Mesenchymal stem cell (in vitro differentiated cells and primary cell): ENCODE measurements around the gene MEG3.

Experiments
- DNase-seq: peaks from one replicate; pipeline ENCODE4 v3.0.0-alpha.2; 2013
- H2AFZ ChIP-seq: one replicate; pipeline ENCODE4 v1.6.1; 2013; ENCODE audit warnings: low read depth, mild to moderate bottlenecking, control low read depth, inconsistent platforms, low read length, moderate library complexity
- H2AK5ac ChIP-seq: 2 replicates; pipeline ENCODE4 v1.6.1; 2013; ENCODE audit warnings: low read length, moderate library complexity, mild to moderate bottlenecking, inconsistent platforms; ENCODE audit not compliant: severe bottlenecking
- H2BK120ac ChIP-seq: one replicate; pipeline ENCODE4 v1.6.1; 2013; ENCODE audit warnings: low read depth, mild to moderate bottlenecking, inconsistent platforms, low read length, moderate library complexity
- H2BK12ac ChIP-seq, 2 experiments: one replicate each; pipeline ENCODE4 v1.6.1; 2013; ENCODE audit warnings: inconsistent platforms in 2 of 2, low read length in 2 of 2, mild to moderate bottlenecking in 2 of 2, moderate library complexity in 2 of 2, control low read depth in 1 of 2
- H2BK15ac ChIP-seq: one replicate; pipeline ENCODE4 v1.6.1; 2013; ENCODE audit warnings: mild to moderate bottlenecking, low read depth, inconsistent platforms; ENCODE audit not compliant: poor library complexity, severe bottlenecking
- H2BK5ac ChIP-seq: 2 replicates; pipeline ENCODE4 v1.6.1; 2013; ENCODE audit warnings: low read depth, mild to moderate bottlenecking, low read length, control low read depth, inconsistent platforms; ENCODE audit not compliant: poor library complexity, severe bottlenecking
- H3K14ac ChIP-seq, 2 experiments: one replicate each; pipeline ENCODE4 v1.6.1; 2013; ENCODE audit warnings: inconsistent platforms in 2 of 2, low read length in 2 of 2, control low read depth in 1 of 2, mild to moderate bottlenecking in 1 of 2, moderate library complexity in 1 of 2
- H3K18ac ChIP-seq, 2 experiments: one replicate each; pipeline ENCODE4 v1.6.1; 2013; ENCODE audit warnings: inconsistent platforms in 2 of 2, low read length in 2 of 2, control low read depth in 1 of 2, low read depth in 1 of 2, mild to moderate bottlenecking in 1 of 2
- H3K23ac ChIP-seq, 2 experiments: one replicate each; pipeline ENCODE4 v1.6.1; 2013; ENCODE audit warnings: inconsistent platforms in 2 of 2, low read length in 2 of 2, mild to moderate bottlenecking in 2 of 2, moderate library complexity in 2 of 2, control low read depth in 1 of 2
- H3K27ac ChIP-seq: 2 replicates; pipeline ENCODE4 v1.5.1; 2013; ENCODE audit warnings: mild to moderate bottlenecking, moderate library complexity, low read length, control low read depth, inconsistent platforms; ENCODE audit not compliant: poor library complexity, severe bottlenecking
- H3K27me3 ChIP-seq, 2 experiments: 2 replicates each; pipeline versions ENCODE4 v1.6.1 to v1.7.0; 2013; ENCODE audit warnings: low read length in 2 of 2, mild to moderate bottlenecking in 2 of 2, moderate library complexity in 2 of 2, control low read depth in 1 of 2, inconsistent platforms in 1 of 2; ENCODE audit not compliant: control insufficient read depth in 1 of 2, insufficient read depth in 1 of 2
- H3K36me3 ChIP-seq, 2 experiments: 2 replicates each; pipeline versions ENCODE4 v1.6.1 to v1.7.0; 2013; ENCODE audit warnings: low read length in 2 of 2, control low read depth in 1 of 2, inconsistent platforms in 1 of 2, low read depth in 1 of 2, mild to moderate bottlenecking in 1 of 2; ENCODE audit not compliant: insufficient read depth in 2 of 2, control insufficient read depth in 1 of 2
- H3K4ac ChIP-seq, 2 experiments: one replicate each; pipeline ENCODE4 v1.6.1; 2013; ENCODE audit warnings: inconsistent platforms in 2 of 2, low read length in 2 of 2, mild to moderate bottlenecking in 2 of 2, moderate library complexity in 2 of 2, control low read depth in 1 of 2, low read depth in 1 of 2
- H3K4me1 ChIP-seq: 2 replicates; pipeline ENCODE4 v1.6.1; 2013; ENCODE audit warnings: low read depth, low read length, control low read depth; ENCODE audit not compliant: control insufficient read depth, insufficient read depth
- H3K4me2 ChIP-seq: 2 replicates; pipeline ENCODE4 v1.6.1; 2013; ENCODE audit warnings: low read length, mild to moderate bottlenecking, inconsistent platforms; ENCODE audit not compliant: poor library complexity, severe bottlenecking
- H3K4me3 ChIP-seq, 2 experiments: 2 replicates each; pipeline versions ENCODE4 v1.5.1 to v1.7.0; 2013; ENCODE audit warnings: low read length in 2 of 2, mild to moderate bottlenecking in 2 of 2, control low read depth in 1 of 2, low read depth in 1 of 2; ENCODE audit not compliant: insufficient read depth in 1 of 2
- H3K79me1 ChIP-seq: replicated peaks from 2 replicates; pipeline ENCODE4 v1.6.1; 2013; ENCODE audit warnings: mild to moderate bottlenecking, control low read depth, low read length, inconsistent platforms; ENCODE audit not compliant: poor library complexity, severe bottlenecking
- H3K9ac ChIP-seq: 2 replicates; pipeline ENCODE4 v1.7.0; 2013; ENCODE audit warnings: mild to moderate bottlenecking, low read length, moderate library complexity
- H3K9me3 ChIP-seq: 2 replicates; pipeline ENCODE4 v1.7.0; 2013; ENCODE audit warnings: mild to moderate bottlenecking, low read length; ENCODE audit not compliant: control insufficient read depth
- H4K8ac ChIP-seq: one replicate; pipeline ENCODE4 v1.6.1; 2013; ENCODE audit warnings: inconsistent platforms, mild to moderate bottlenecking, low read length, moderate library complexity
- H4K91ac ChIP-seq: one replicate; pipeline ENCODE4 v1.6.1; 2013; ENCODE audit warnings: mild to moderate bottlenecking, low read length, inconsistent platforms
- WGBS: methylation state at CpG from one replicate; pipeline ENCODE4 v1.1.7; 2013; ENCODE audit warnings: mixed read lengths; 5-methylcytosine and 5-hydroxymethylcytosine counted together

Gene MEG3

GRCh38 chr14:100874411-100875091 is 48.6 kb downstream of the MEG3 start:
- Histone ChIP-seq H2BK12ac (no peak overlapping the region), H3K79me1 (no peaks in the 10 kb centered on the region), H3K9me3 (no peaks in the 10 kb centered on the region), H3K9ac (no peak overlapping the region), H2AFZ (no peak overlapping the region), H3K4ac (no peak overlapping the region), H4K8ac (no peak overlapping the region), H3K18ac (no peak overlapping the region), H2BK5ac (no peak overlapping the region), H4K91ac (no peak overlapping the region), H3K36me3 (peaks cover 0 to 16% of the 10 kb centered on the region in 2 experiments), H3K14ac (no peak overlapping the region), H2BK15ac (no peak overlapping the region), H2AK5ac (no peak overlapping the region), H3K4me2 (no peak overlapping the region), H3K27ac (no peak overlapping the region), H3K4me3 (no peak overlapping the region), H3K4me1 (no peaks in the 10 kb centered on the region), H2BK120ac (no peak overlapping the region), H3K27me3 (no peaks in the 10 kb centered on the region), H3K23ac (no peak overlapping the region)
- WGBS, result 91% methylated on average over 21 of the region's 21 CpGs
- no peak for DNase-seq

GRCh38 chr14:100875126-100875525 is 49.2 kb downstream of the MEG3 start:
- Histone ChIP-seq H3K9me3 (no peaks in the 10 kb centered on the region), H3K9ac (no peak overlapping the region), H2BK5ac (no peak overlapping the region), H3K18ac (no peak overlapping the region), H2BK15ac (no peak overlapping the region), H2AFZ (no peak overlapping the region), H3K27ac (no peak overlapping the region), H3K4ac (no peak overlapping the region), H4K8ac (no peak overlapping the region), H3K36me3 (peaks cover 0 to 16% of the 10 kb centered on the region in 2 experiments), H2AK5ac (no peak overlapping the region), H3K4me2 (no peak overlapping the region), H3K14ac (peak overlapping the region in 1 of 2 experiments; percentile 31), H2BK120ac (no peak overlapping the region), H3K4me3 (no peak overlapping the region), H3K79me1 (no peaks in the 10 kb centered on the region), H4K91ac (no peak overlapping the region), H3K4me1 (no peaks in the 10 kb centered on the region), H3K27me3 (no peaks in the 10 kb centered on the region), H2BK12ac (no peak overlapping the region), H3K23ac (no peak overlapping the region)
- WGBS, result 93% methylated on average over 4 of the region's 6 CpGs
- DNase-seq, result no peak

GRCh38 chr14:100875861-100876590 is 50.1 kb downstream of the MEG3 start:
- peaks cover 0 to 17% of the 10 kb centered on the region in 2 experiments for H3K36me3 ChIP-seq
- H2AFZ ChIP-seq, result no peak overlapping the region
- no peak for DNase-seq
- no peak overlapping the region for H2AK5ac ChIP-seq
- H3K18ac ChIP-seq, result no peak overlapping the region
- H2BK12ac ChIP-seq, result no peak overlapping the region
- H3K4me1 ChIP-seq, result no peaks in the 10 kb centered on the region
- H3K27ac ChIP-seq, result no peak overlapping the region
- no peak overlapping the region for H3K4me3 ChIP-seq
- no peak overlapping the region for H4K8ac ChIP-seq
- H2BK15ac ChIP-seq, result no peak overlapping the region
- no peak overlapping the region for H3K4me2 ChIP-seq
- H3K27me3 ChIP-seq, result no peaks in the 10 kb centered on the region
- H3K4ac ChIP-seq, result no peak overlapping the region
- H3K79me1 ChIP-seq, result no peaks in the 10 kb centered on the region
- WGBS, result 83% methylated on average over 17 of the region's 17 CpGs
- no peak overlapping the region for H2BK120ac ChIP-seq
- H3K9ac ChIP-seq, result no peak overlapping the region
- no peaks in the 10 kb centered on the region for H3K9me3 ChIP-seq
- no peak overlapping the region for H4K91ac ChIP-seq
- no peak overlapping the region for H3K23ac ChIP-seq
- H3K14ac ChIP-seq, result no peak overlapping the region
- no peak overlapping the region for H2BK5ac ChIP-seq

- Histone ChIP-seq H3K4me3 (no peak overlapping the region), H3K18ac (no peak overlapping the region), H3K9ac (no peak overlapping the region), H3K4ac (no peak overlapping the region), H3K14ac (no peak overlapping the region), H3K9me3 (no peaks in the 10 kb centered on the region), H2BK5ac (no peak overlapping the region), H3K4me1 (no peaks in the 10 kb centered on the region), H2AK5ac (no peak overlapping the region), H2BK120ac (no peak overlapping the region), H3K23ac (no peak overlapping the region), H3K79me1 (no peaks in the 10 kb centered on the region), H2BK15ac (no peak overlapping the region), H2AFZ (no peak overlapping the region), H3K4me2 (no peak overlapping the region), H3K27me3 (no peaks in the 10 kb centered on the region), H3K27ac (no peak overlapping the region), H4K91ac (no peak overlapping the region), H3K36me3 (peaks cover 0 to 38% of the 10 kb centered on the region in 2 experiments), H4K8ac (no peak overlapping the region), H2BK12ac (no peak overlapping the region)
- no peak for DNase-seq
- 88% methylated on average over 10 of the region's 11 CpGs for WGBS
Observed at GRCh38 chr14:100878271-100879146, 52.6 kb downstream of the MEG3 start.
